Coronary artery (tissue), 2 donors: ENCODE data around the gene MTLN.
"Not testable (repeated sequence)": the region's sequence is repeated elsewhere in the genome, so short reads cannot be mapped to it uniquely, and the experiment has no call there.

Source experiments
- DNase-seq: peaks from one replicate; pipeline ENCODE4 v3.0.0-alpha.2; 2017; ENCODE audit warnings: low spot score
- H3K27ac ChIP-seq, 2 donors: fragments of 200-600 bp; sonication (generic); one replicate each; pipeline ENCODE4 v1.5.1; 2016 to 2019
- H3K4me3 ChIP-seq: fragments of 200-600 bp; sonication (generic); 2 replicates; pipeline ENCODE4 v1.5.1; 2016; ENCODE audit warnings: mild to moderate bottlenecking, moderate library complexity
- TF ChIP-seq, protein P1 (sequence below): fragments of 200-600 bp; sonication (generic); IDR thresholded peaks from one replicate; pipeline ENCODE4 v1.5.1; 2019; ENCODE audit warnings: antibody characterized with exemption

Gene MTLN

DNA sequence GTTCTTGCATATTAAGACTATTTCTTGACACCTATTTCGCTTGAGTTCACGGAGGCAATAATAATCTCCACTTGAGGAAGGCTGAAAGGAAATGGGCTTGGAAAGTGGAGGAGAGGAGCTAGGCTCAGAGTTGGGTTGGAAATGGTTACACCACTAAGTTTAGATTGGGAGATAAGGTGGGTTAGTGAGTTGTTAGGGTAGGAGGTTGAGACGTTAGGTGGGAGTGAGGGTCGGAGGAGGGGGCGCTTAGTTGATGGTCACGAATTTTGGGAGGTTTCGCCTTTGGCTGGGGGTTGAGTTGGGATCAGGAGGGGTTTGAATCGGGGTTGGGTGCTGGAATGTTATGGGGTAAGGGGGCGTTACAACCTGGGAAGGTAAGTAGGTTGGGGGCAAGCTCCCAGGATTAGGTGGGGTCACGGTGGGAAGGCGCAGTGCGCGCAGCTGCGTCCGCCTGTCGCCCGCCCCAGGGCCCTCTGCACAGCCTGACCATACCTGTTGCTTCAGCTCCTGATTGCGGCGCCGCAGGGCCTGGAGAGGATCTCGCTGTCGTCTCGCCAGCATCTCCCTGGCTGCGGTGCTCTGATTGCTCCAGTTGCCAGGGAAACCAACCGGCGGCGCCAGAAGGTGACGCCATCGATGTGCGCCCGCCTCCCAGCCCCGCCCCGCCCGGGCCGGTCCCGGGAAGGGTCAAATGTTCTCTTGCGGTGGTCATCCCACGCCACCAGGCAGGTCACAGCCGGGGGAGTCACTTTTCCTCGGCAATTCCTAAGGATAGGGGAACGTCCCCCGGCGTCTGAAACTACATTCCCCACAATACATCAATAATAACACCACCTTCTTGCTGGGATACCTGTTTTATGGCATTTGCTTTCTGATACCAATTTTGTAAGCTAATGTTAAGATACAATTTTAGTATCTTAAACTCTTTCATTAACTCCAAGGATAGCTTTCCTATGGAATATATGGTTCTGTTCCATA, 7.7 kb downstream of the MTLN start, which contains the start of gene NPHP1:
Gene NPHP1, minus strand, starts transcription at position 606 of the 978 bp plus-strand sequence. Its CDS starts 45 bp downstream, at position 561.
- TF ChIP-seq, protein P1, sequence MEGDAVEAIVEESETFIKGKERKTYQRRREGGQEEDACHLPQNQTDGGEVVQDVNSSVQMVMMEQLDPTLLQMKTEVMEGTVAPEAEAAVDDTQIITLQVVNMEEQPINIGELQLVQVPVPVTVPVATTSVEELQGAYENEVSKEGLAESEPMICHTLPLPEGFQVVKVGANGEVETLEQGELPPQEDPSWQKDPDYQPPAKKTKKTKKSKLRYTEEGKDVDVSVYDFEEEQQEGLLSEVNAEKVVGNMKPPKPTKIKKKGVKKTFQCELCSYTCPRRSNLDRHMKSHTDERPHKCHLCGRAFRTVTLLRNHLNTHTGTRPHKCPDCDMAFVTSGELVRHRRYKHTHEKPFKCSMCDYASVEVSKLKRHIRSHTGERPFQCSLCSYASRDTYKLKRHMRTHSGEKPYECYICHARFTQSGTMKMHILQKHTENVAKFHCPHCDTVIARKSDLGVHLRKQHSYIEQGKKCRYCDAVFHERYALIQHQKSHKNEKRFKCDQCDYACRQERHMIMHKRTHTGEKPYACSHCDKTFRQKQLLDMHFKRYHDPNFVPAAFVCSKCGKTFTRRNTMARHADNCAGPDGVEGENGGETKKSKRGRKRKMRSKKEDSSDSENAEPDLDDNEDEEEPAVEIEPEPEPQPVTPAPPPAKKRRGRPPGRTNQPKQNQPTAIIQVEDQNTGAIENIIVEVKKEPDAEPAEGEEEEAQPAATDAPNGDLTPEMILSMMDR: no peak
- DNase-seq: peak; percentile 85
- peak within 1 kb of the TSS; percentile 38 to 66 for H3K27ac ChIP-seq
- H3K4me3 ChIP-seq: peak within 1 kb of the TSS; percentile 93

GRCh38 chr2:110198016-110198415, 14.3 kb downstream of the MTLN start:
- no peak for DNase-seq
- Histone ChIP-seq H3K4me3 (no peak overlapping the region), H3K27ac (no peak overlapping the region)
- TF ChIP-seq, protein P1: no peak

GRCh38 chr2:110197452-110197851, 14.9 kb downstream of the MTLN start:
- H3K27ac ChIP-seq: no peak overlapping the region
- H3K4me3 ChIP-seq: no peak overlapping the region
- DNase-seq: no peak
- TF ChIP-seq, protein P1: no peak

DNA sequence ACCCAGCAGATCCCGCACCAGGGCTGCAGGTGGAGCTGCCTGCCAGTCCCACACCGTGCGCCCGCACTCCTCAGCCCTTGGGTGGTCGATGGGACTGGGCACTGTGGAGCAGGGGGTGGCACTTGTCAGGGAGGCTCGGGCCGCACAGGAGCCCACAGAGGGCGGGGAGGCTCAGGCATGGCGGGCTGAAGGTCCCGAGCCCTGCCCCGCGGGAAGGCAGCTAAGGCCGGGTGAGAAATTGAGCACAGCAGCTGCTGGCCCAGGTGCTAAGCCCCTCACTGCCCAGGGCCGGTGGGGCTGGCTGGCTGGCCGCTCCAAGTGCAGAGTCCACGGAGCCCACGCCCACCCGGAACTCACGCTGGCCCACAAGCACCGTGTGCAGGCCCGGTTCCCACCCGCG, 22.2 kb downstream of the MTLN start:
- H3K27ac ChIP-seq, DNase-seq, H3K4me3 ChIP-seq: not testable (repeated sequence)

DNA sequence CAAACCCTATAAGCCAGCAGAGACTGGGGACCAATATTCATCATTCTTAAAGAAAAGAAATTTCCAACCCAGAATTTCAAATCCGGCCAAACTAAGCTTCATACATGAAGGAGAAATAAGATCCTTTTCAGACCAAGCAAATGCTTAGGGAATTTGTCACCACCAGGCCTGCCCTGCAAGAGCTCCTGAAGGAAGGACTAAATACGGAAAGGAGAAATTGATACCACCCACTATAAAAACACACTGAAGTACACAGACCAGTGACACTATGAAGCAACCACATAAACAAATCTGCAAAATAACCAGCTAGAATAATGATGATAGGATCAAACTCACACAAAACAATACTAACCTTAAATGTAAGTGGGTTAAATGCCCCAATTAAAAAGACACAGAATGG, 29.9 kb downstream of the MTLN start:
- Histone ChIP-seq H3K27ac (no peak overlapping the region), H3K4me3 (no peak overlapping the region)
- TF ChIP-seq, protein P1: no peak
- no peak for DNase-seq

DNA sequence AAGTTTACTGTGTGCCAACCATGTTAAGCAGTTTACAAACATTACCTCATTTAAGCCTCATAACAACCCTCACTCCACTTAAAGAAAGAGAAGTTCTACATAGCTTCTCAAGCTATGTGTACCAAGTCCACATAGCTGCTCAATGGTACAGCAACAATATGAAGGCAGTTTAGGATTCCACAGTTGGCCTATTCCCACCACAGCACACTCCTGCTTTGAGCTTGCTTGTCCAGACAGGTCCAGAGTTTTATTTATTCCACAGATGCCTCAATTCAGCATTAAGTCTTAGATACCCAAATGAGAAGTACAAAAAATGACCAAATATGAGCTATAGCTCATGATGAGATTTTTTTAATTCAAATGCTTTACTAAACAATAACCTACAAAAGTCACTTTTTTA, 32.3 kb downstream of the MTLN start:
- Histone ChIP-seq H3K4me3 (no peak overlapping the region), H3K27ac (no peak overlapping the region)
- TF ChIP-seq, protein P1: no peak
- no peak for DNase-seq

GRCh38 chr2:110173523-110173922, 38.8 kb downstream of the MTLN start:
- TF ChIP-seq, protein P1: no peak
- no peak overlapping the region for H3K4me3 ChIP-seq

More at GRCh38 chr2:110173523-110173922, 38.8 kb downstream of the MTLN start:
- no peak overlapping the region for H3K27ac ChIP-seq
- no peak for DNase-seq
